H1 (cell line): ENCODE results near the gene PFKP. TPM values are rescaled to one million over a fixed set of nuclear protein-coding genes. Genes with fewer than 3 reads are reported as not detected.

Experiments used
- ASH2L ChIP-seq: fragments of 200-600, 300-600 bp; sonication (generic); IDR thresholded peaks from one replicate; pipeline ENCODE4 v1.7.1; 2017; ENCODE audit warnings: low read length
- CREB1 ChIP-seq: IDR thresholded peaks from 2 replicates; pipeline ENCODE4 v1.6.1; 2012; ENCODE audit warnings: inconsistent platforms
- EP300 ChIP-seq, 2 experiments: IDR thresholded peaks; 1 replicate in 1 of 2; 2 replicates in 1 of 2; pipeline ENCODE4 v1.6.1; 2011 to 2012; ENCODE audit warnings: low read depth in 2 of 2, low read length in 2 of 2, mild to moderate bottlenecking in 2 of 2, borderline replicate concordance in 1 of 2, inconsistent platforms in 1 of 2, moderate library complexity in 1 of 2
- NRF1 ChIP-seq: IDR thresholded peaks from 2 replicates; pipeline ENCODE4 v1.6.1; 2011; ENCODE audit warnings: mild to moderate bottlenecking, low read depth, low read length, improper control_type of control experiment
- POU5F1 ChIP-seq: IDR thresholded peaks from 2 replicates; pipeline ENCODE4 v1.6.1; 2011; ENCODE audit warnings: low read depth, mild to moderate bottlenecking, low read length, moderate library complexity
- SAP30 ChIP-seq: fragments of 300-600 bp; sonication (generic); IDR thresholded peaks from 2 replicates; pipeline ENCODE4 v1.7.1; 2012; ENCODE audit warnings: low read length, moderate library complexity, mild to moderate bottlenecking, inconsistent platforms; ENCODE audit not compliant: insufficient read depth, insufficient replicate concordance
- SIRT6 ChIP-seq: IDR thresholded peaks from one replicate; pipeline ENCODE4 v1.7.1; 2012; ENCODE audit warnings: low read length, inconsistent platforms
- SIX5 ChIP-seq: IDR thresholded peaks from 2 replicates; pipeline ENCODE4 v1.6.1; 2011; ENCODE audit warnings: mild to moderate bottlenecking, low read depth, low read length
- TAF7 ChIP-seq: optimal IDR thresholded peaks from 2 replicates; pipeline ENCODE3; 2011; ENCODE audit warnings: low read depth, mild to moderate bottlenecking, inconsistent platforms, low read length, moderate library complexity, borderline replicate concordance
- TCF12 ChIP-seq: IDR thresholded peaks from 2 replicates; pipeline ENCODE4 v1.6.1; 2011; ENCODE audit warnings: low read depth, mild to moderate bottlenecking, low read length
- polyA plus RNA-seq, 7 experiments: library from polyadenylated mRNA; depleted of rRNA in 3 of 7; stranded (reverse) in 5 of 7; unstranded in 2 of 7; fragments of >200 nt in 5 of 7; fragments of 200-250 nt in 2 of 7; gene quantifications; 1 replicate in 5 of 7; 2 replicates in 1 of 7; 4 replicates in 1 of 7; pipeline versions ENCODE4 v1.2.1 to v1.2.3, GENCODE V29; 2011 to 2013; ENCODE audit warnings: missing spikeins in 2 of 7, mixed read lengths in 2 of 7
- total RNA-seq: library from RNA; stranded (reverse); fragmentation: NEBNext Ultra II Directional; extraction: Animal tissue kit (Norgen Biotek cat#: 25700); gene quantifications from 2 replicates; pipeline ENCODE4 v1.2.1, GENCODE V29; 2021
- TF ChIP-seq, protein P1 (sequence below): IDR thresholded peaks from 2 replicates; pipeline ENCODE4 v1.6.1; 2012; ENCODE audit warnings: low read length, inconsistent platforms

PFKP gene
- total and polyA plus RNA-seq, 2 of the 8 experiments (the other 6 are each of a cell fraction or from before 2014, with no cell fraction given) = 51.2 to 128 TPM

DNA sequence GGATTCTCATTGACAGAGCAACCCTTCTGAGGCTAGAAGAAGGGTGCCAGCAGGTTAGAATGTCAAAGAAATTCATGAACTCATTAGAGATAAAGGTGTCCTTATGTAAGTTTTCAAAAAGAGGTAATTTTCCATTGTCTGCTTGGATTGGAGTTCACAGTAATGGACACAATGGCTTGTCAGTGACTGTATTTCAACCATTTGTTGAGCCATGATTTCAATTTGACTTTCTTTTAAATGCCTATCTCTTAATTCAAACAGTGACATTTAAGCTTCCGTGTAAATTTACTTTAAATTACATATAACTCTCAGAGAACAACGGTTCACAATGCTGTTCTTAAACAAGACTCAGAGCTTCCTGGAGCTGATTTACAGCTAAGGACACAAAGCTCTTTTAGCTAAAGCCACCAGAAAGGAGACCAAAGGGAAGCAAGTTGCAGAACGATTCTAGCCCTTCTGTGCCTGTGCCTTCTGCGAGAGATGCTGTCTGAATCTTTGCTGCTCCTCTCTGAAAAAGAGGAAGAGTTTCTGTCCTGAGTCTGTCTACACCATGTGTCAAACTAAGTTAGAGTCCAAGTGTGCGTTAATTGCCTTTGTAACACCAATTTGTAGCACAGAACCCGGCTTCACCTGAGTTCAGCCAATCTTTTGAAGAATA is 42.2 kb upstream of the PFKP start (continued):
- TF ChIP-seq CREB1 (no peak), POU5F1 (no peak), SIRT6 (no peak), SAP30 (no peak), EP300 (IDR thresholded peaks at IDR 0.05; ENCODE audit: borderline replicate concordance in 1 of 2, low read depth in 2 of 2, low read length in 2 of 2) (no peak), TAF7 (no peak), NRF1 (no peak), TCF12 (no peak), ASH2L (no peak), SIX5 (no peak)
- TF ChIP-seq, protein P1, sequence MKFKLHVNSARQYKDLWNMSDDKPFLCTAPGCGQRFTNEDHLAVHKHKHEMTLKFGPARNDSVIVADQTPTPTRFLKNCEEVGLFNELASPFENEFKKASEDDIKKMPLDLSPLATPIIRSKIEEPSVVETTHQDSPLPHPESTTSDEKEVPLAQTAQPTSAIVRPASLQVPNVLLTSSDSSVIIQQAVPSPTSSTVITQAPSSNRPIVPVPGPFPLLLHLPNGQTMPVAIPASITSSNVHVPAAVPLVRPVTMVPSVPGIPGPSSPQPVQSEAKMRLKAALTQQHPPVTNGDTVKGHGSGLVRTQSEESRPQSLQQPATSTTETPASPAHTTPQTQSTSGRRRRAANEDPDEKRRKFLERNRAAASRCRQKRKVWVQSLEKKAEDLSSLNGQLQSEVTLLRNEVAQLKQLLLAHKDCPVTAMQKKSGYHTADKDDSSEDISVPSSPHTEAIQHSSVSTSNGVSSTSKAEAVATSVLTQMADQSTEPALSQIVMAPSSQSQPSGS = no peak
- TF ChIP-seq, all 59 proteins: peak for 0
